Gastrocnemius medialis (tissue), 4 donors: ENCODE measurements around the gene VAV1.

ENCODE experiments used
- POLR2A ChIP-seq, 2 donors: fragments of 450-650 bp; IDR thresholded peaks; one replicate each; pipeline ENCODE4 v1.6.1; 2017; ENCODE audit warnings: antibody characterized with exemption in 2 of 2, mild to moderate bottlenecking in 2 of 2, moderate library complexity in 2 of 2
- TF ChIP-seq, protein P1 (sequence below), 5 experiments: fragments of 450-650 bp in 3 of 5; fragments of 200-600 bp in 2 of 5; sonication (generic) in 2 of 5; IDR thresholded peaks in 4 of 5; conservative IDR thresholded peaks in 1 of 5; 1 replicate in 4 of 5; 2 replicates in 1 of 5; pipeline ENCODE4 v1.5.1; 2016 to 2019; ENCODE audit warnings: antibody characterized with exemption in 5 of 5, mild to moderate bottlenecking in 3 of 5, moderate library complexity in 3 of 5

DNA sequence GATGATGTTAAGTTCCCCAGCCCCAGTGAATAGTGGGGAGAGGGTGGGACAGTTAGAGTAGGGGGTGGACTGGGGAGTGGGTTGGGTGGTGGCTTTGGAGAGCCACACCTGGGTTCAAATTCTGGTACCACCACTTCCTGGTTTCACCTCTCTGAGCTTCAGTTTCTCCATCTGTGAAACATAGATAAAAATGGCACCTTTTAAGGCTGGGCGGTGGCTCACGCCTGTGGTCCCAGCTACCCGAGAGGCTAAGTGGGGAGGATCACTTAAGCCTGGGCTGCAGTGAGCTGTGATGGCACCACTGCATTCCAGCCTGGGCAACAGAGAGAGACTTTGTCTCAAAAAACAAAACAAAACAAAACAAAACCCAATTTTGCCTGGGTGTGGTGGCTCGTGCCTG, 5.9 kb downstream of the VAV1 start:
- TF ChIP-seq, protein P1, sequence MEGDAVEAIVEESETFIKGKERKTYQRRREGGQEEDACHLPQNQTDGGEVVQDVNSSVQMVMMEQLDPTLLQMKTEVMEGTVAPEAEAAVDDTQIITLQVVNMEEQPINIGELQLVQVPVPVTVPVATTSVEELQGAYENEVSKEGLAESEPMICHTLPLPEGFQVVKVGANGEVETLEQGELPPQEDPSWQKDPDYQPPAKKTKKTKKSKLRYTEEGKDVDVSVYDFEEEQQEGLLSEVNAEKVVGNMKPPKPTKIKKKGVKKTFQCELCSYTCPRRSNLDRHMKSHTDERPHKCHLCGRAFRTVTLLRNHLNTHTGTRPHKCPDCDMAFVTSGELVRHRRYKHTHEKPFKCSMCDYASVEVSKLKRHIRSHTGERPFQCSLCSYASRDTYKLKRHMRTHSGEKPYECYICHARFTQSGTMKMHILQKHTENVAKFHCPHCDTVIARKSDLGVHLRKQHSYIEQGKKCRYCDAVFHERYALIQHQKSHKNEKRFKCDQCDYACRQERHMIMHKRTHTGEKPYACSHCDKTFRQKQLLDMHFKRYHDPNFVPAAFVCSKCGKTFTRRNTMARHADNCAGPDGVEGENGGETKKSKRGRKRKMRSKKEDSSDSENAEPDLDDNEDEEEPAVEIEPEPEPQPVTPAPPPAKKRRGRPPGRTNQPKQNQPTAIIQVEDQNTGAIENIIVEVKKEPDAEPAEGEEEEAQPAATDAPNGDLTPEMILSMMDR (IDR thresholded peaks at IDR 0.05 in 4 of 5, conservative IDR thresholded peaks at IDR 0.05 in 1 of 5): no peak
- TF ChIP-seq POLR2A (IDR thresholded peaks at IDR 0.05): no peak
